OCI-LY3 (cell line): ENCODE results near the gene LY6G6C.

Experiments
- H2AFZ ChIP-seq: fragments of 200-600, 300-600 bp; shearing (Covaris generic); 2 replicates; pipeline ENCODE4 v1.6.0; 2014; ENCODE audit warnings: antibody characterized with exemption, low read depth, low read length
- H3K27ac ChIP-seq: fragments of 200-600, 300-600 bp; sonication (generic); 2 replicates; pipeline ENCODE4 v1.5.1; 2014; ENCODE audit warnings: mild to moderate bottlenecking, low read length, moderate library complexity, mixed read lengths
- H3K27me3 ChIP-seq: fragments of 200-600, 300-600 bp; sonication (generic); 2 replicates; pipeline ENCODE4 v1.6.1; 2014; ENCODE audit warnings: low read depth, low read length, mixed read lengths
- H3K36me3 ChIP-seq: fragments of 200-600, 300-600 bp; sonication (generic); replicated peaks from 2 replicates; pipeline ENCODE3; 2014; ENCODE audit warnings: low read depth, low read length, mixed read lengths
- H3K4me1 ChIP-seq: fragments of 300-600, 200-600 bp; sonication (generic); 2 replicates; pipeline ENCODE4 v1.6.1; 2014; ENCODE audit warnings: low read length, mixed read lengths
- H3K4me2 ChIP-seq: fragments of 200-600, 300-600 bp; sonication (generic); 2 replicates; pipeline ENCODE4 v1.6.1; 2014; ENCODE audit warnings: low read length, mixed read lengths
- H3K4me3 ChIP-seq: fragments of 300-600, 200-600 bp; sonication (generic); 2 replicates; pipeline ENCODE4 v1.5.1; 2014; ENCODE audit warnings: antibody characterized with exemption, mild to moderate bottlenecking, low read length, moderate library complexity
- H3K79me2 ChIP-seq: fragments of 300-600, 200-600 bp; shearing (Covaris generic); 2 replicates; pipeline ENCODE4 v1.6.1; 2014; ENCODE audit warnings: mild to moderate bottlenecking, low read length, mixed read lengths
- H3K9ac ChIP-seq: fragments of 300-600, 200-600 bp; shearing (Covaris generic); 2 replicates; pipeline ENCODE4 v1.6.0; 2014; ENCODE audit warnings: mild to moderate bottlenecking, low read length, moderate library complexity
- H3K9me3 ChIP-seq: fragments of 200-600, 300-600 bp; shearing (Covaris generic); 2 replicates; pipeline ENCODE4 v1.6.1; 2014; ENCODE audit warnings: low read length, mixed read lengths; ENCODE audit not compliant: insufficient read depth
- H4K20me1 ChIP-seq: fragments of 200-600, 300-600 bp; sonication (generic); 2 replicates; pipeline ENCODE4 v1.6.1; 2016; ENCODE audit warnings: low read length, mixed read lengths; ENCODE audit not compliant: insufficient read depth
- CTCF ChIP-seq: fragments of 200-600, 300-600 bp; sonication (generic); IDR thresholded peaks from 2 replicates; pipeline ENCODE4 v1.5.1; 2014; ENCODE audit warnings: antibody characterized with exemption, low read length, low read depth
- EZH2phosphoT487 ChIP-seq: fragments of 200-600 bp; shearing (Covaris generic); IDR thresholded peaks from 2 replicates; pipeline ENCODE4 v1.6.1; 2018; ENCODE audit warnings: antibody characterized with exemption, mixed run types, low read depth

LY6G6C gene

DNA sequence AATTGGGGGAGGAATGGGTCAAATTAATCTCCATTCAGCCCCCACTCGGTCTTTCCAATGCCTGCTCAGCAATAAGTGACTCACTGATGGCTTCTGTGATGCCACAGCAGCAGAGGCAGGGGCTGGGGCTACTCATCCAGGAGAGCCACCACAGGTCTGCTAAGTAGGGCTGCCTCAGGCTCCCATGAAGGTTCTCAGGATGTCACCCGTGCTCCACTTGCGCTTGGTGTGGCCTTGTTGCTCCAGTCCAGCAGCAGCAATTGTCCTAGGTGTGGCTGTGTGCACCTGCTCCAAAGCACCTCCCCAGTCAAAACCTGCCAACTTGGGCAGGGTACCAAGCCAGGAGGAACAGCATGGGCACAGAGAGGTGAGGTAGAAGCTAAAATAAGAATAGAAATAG, 627 bp upstream of the LY6G6C start:
- Histone ChIP-seq H3K9me3 (no peaks in the 10 kb centered on the region), H3K9ac (no peak overlapping the region), H3K36me3 (peaks cover 13% of the 10 kb centered on the region), H3K27ac (no peak overlapping the region), H2AFZ (no peak overlapping the region), H3K79me2 (no peaks in the 10 kb centered on the region), H4K20me1 (no peaks in the 10 kb centered on the region), H3K4me1 (peaks cover 2% of the 10 kb centered on the region), H3K4me3 (no peak overlapping the region), H3K4me2 (no peak overlapping the region), H3K27me3 (no peaks in the 10 kb centered on the region)
- TF ChIP-seq EZH2phosphoT487: no peak
- no peak for TF ChIP-seq CTCF

- Histone ChIP-seq H3K9ac (no peak overlapping the region), H3K79me2 (no peaks in the 10 kb centered on the region)
These were observed 1.3 kb downstream of the LY6G6C start for GRCh38 chr6:31720196-31720770.

DNA sequence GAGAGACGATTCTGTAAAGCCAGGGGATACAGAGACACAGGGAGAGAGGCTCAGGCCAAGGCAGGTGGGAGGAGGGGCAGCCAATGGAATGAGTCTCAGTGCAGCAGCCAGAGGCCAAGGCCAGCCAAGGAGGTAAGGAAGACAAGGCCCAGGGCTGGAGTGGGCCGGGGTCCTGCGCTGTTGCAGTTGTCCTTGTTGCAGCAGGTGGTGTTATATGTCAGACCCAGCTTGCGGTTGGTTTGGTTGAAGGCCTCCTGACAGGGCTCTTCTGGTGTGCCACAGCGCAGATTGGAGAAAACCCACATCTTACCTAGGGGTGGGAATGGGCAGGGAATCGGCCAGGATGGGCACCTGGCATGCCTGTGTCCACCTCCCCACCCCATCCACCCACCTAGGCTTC, 2.5 kb downstream of the LY6G6C start:
- no peak overlapping the region for H3K27ac ChIP-seq
- no peaks in the 10 kb centered on the region for H4K20me1 ChIP-seq
- H2AFZ ChIP-seq: no peak overlapping the region
- no peaks in the 10 kb centered on the region for H3K27me3 ChIP-seq
- TF ChIP-seq CTCF (no peak), EZH2phosphoT487 (no peak)
- no peaks in the 10 kb centered on the region for H3K9me3 ChIP-seq
- no peaks in the 10 kb centered on the region for H3K36me3 ChIP-seq
- H3K4me3 ChIP-seq: no peak overlapping the region
- no peak overlapping the region for H3K9ac ChIP-seq
- H3K4me2 ChIP-seq: no peak overlapping the region
- no peaks in the 10 kb centered on the region for H3K79me2 ChIP-seq
- no peaks in the 10 kb centered on the region for H3K4me1 ChIP-seq

More at GRCh38 chr6:31720196-31720770, 1.3 kb downstream of the LY6G6C start:
- Histone ChIP-seq H3K27me3 (no peaks in the 10 kb centered on the region), H3K4me2 (no peak overlapping the region), H3K9me3 (no peaks in the 10 kb centered on the region), H3K36me3 (no peaks in the 10 kb centered on the region), H3K4me1 (no peaks in the 10 kb centered on the region), H4K20me1 (no peaks in the 10 kb centered on the region), H3K4me3 (no peak overlapping the region), H2AFZ (no peak overlapping the region), H3K27ac (no peak overlapping the region)
- no peak for TF ChIP-seq EZH2phosphoT487
- TF ChIP-seq CTCF: no peak

DNA sequence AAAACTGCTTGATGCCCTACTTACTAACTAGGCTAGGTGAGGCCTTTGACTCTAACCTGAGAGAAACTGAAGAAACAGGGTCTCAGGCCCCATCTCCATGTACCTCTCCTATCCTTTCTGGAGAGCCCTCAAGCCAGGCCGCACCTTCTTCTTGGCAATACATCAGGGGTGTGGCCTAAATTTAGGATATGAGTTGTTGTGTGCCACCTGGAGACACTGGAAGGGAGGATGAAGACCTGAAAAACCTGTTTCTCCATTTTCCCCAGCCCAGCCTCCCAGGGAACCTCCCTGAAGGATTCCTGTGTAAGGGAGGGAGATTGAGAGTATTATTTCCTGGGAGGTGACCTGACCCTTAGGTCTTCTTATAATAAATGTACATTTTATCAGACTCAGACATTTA, 3.3 kb downstream of the LY6G6C start:
- Histone ChIP-seq H3K9me3 (no peaks in the 10 kb centered on the region), H3K9ac (no peak overlapping the region), H3K27ac (no peak overlapping the region), H3K79me2 (no peaks in the 10 kb centered on the region), H4K20me1 (no peaks in the 10 kb centered on the region), H3K4me2 (no peak overlapping the region), H2AFZ (no peak overlapping the region), H3K36me3 (no peaks in the 10 kb centered on the region), H3K4me3 (no peak overlapping the region), H3K4me1 (no peaks in the 10 kb centered on the region), H3K27me3 (no peaks in the 10 kb centered on the region)
- TF ChIP-seq CTCF: no peak
- TF ChIP-seq EZH2phosphoT487: no peak
